AG04450 (cell line): ENCODE measurements around the gene FSTL5. TPM values are rescaled to one million over a fixed set of nuclear protein-coding genes. Genes with fewer than 3 reads are reported as not detected.
"Not testable (repeated sequence)": the region's sequence is repeated elsewhere in the genome, so short reads cannot be mapped to it uniquely, and the experiment has no call there.

Experiments
- CTCF ChIA-PET: fragments of 300-600, 350-600 bp; formaldehyde crosslinking; extraction: SDS; loops from one replicate; lab custom pipeline; 2022; ENCODE audit warnings: antibody characterized with exemption, inconsistent platforms; lab: Charles Lee
- POLR2A ChIA-PET: fragments of 350-600 bp; formaldehyde crosslinking; extraction: SDS; loops from one replicate; lab custom pipeline; 2021; ENCODE audit warnings: antibody characterized with exemption, inconsistent platforms; lab: Yijun Ruan, JAX
- DNase-seq: peaks from one replicate; pipeline ENCODE4 v3.0.0-alpha.2; 2011; ENCODE audit warnings: low read depth, low spot score
- H3K27ac ChIP-seq: one replicate; pipeline ENCODE4 v1.5.1; 2012; ENCODE audit warnings: low read depth, low read length, control low read depth
- H3K27me3 ChIP-seq: one replicate; pipeline ENCODE4 v1.6.0; 2012; ENCODE audit warnings: low read length; ENCODE audit not compliant: control insufficient read depth, insufficient read depth
- H3K4me3 ChIP-seq: 2 replicates; pipeline ENCODE4 v1.5.1; 2011; ENCODE audit warnings: mild to moderate bottlenecking, low read depth, low read length, control low read depth
- H3K9me3 ChIP-seq: 2 replicates; pipeline ENCODE4 v1.5.1; 2012; ENCODE audit warnings: low read length; ENCODE audit not compliant: control insufficient read depth, insufficient read depth
- CTCF ChIP-seq: IDR thresholded peaks from 2 replicates; pipeline ENCODE4 v1.5.1; 2011; ENCODE audit warnings: low read depth, low read length, control low read depth, inconsistent platforms
- polyA plus RNA-seq: library from polyadenylated mRNA; depleted of rRNA; stranded (reverse); fragments of >200 nt; gene quantifications from 2 replicates; pipeline ENCODE4 v1.2.3, GENCODE V29; 2011

Gene FSTL5
- polyA plus RNA-seq, 1 experiment: not detected

GRCh38 chr4:162104459-162105124 lies 59.2 kb downstream of the FSTL5 start:
- H3K4me3 ChIP-seq: no peak overlapping the region
- peaks cover 3% of the 10 kb centered on the region; the same call in 1 of the 2 replicates for H3K9me3 ChIP-seq
- no peaks in the 10 kb centered on the region for H3K27me3 ChIP-seq
- CTCF ChIA-PET: no interaction called here
- TF ChIP-seq CTCF: no peak
- POLR2A ChIA-PET: no interaction called here
- DNase-seq: no peak
- no peak overlapping the region for H3K27ac ChIP-seq

- H3K9me3 ChIP-seq, H3K27me3 ChIP-seq, DNase-seq, H3K27ac ChIP-seq, H3K4me3 ChIP-seq, CTCF ChIA-PET, POLR2A ChIA-PET: not testable (repeated sequence)
These were observed 59.9 kb downstream of the FSTL5 start for GRCh38 chr4:162103908-162104307.

GRCh38 chr4:162102713-162103112 lies 61.1 kb downstream of the FSTL5 start:
- POLR2A ChIA-PET: no interaction called here
- no peak overlapping the region for H3K27ac ChIP-seq
- H3K4me3 ChIP-seq: no peak overlapping the region
- CTCF ChIA-PET: no interaction called here
- peaks cover 3% of the 10 kb centered on the region; the same call in 1 of the 2 replicates for H3K9me3 ChIP-seq
- DNase-seq: no peak
- TF ChIP-seq CTCF: no peak
- no peaks in the 10 kb centered on the region for H3K27me3 ChIP-seq

- Histone ChIP-seq H3K9me3 (peaks cover 3% of the 10 kb centered on the region; the same call in 1 of the 2 replicates), H3K4me3 (no peak overlapping the region), H3K27me3 (no peaks in the 10 kb centered on the region), H3K27ac (no peak overlapping the region)
- DNase-seq: no peak
- no peak for TF ChIP-seq CTCF
- ChIA-PET POLR2A (no interaction called here), CTCF (no interaction called here)
These were observed 62.5 kb downstream of the FSTL5 start for GRCh38 chr4:162101337-162101736.

DNA sequence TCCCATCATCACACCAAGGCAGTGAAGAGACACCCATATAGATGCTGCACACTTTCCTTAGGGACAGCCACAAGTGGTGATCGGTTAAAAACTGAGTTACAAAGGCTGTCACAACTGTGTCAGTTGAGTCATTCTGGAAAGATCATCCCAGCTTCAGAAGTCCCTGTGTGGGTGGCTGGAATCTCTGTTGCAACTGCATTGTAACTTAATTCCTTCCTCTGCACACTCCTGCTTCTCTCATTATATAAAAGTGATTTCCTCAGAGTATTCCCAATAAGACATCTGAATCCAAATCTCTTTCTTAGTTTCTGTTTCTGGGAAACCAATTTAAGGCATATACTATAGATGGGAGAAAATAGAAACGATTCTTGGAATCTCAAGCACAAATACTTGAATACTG lies 88.1 kb downstream of the FSTL5 start:
- no peak for DNase-seq
- Histone ChIP-seq H3K9me3 (no peaks in the 10 kb centered on the region), H3K27ac (no peak overlapping the region), H3K27me3 (no peaks in the 10 kb centered on the region), H3K4me3 (no peak overlapping the region)
- TF ChIP-seq CTCF: no peak
- ChIA-PET CTCF (no interaction called here), POLR2A (no interaction called here)
